Esophagus squamous epithelium (tissue), 4 donors: ENCODE results near the gene MYADM.

Source experiments
- CTCF ChIP-seq, 6 experiments: fragments of 450-650 bp in 4 of 6; fragments of 200-600 bp in 2 of 6; sonication (generic) in 2 of 6; IDR thresholded peaks; one replicate each; pipeline ENCODE4 v1.5.1; 2016 to 2019; ENCODE audit warnings: antibody characterized with exemption in 6 of 6, mild to moderate bottlenecking in 4 of 6, moderate library complexity in 4 of 6
- POLR2A ChIP-seq, 4 donors: fragments of 450-650 bp; IDR thresholded peaks; one replicate each; pipeline ENCODE4 v1.6.1; 2017; ENCODE audit warnings: antibody characterized with exemption in 4 of 4, mild to moderate bottlenecking in 4 of 4, moderate library complexity in 3 of 4

GRCh38 chr19:53894707-53895106 lies 27.0 kb downstream of the MYADM start:
- no peak for TF ChIP-seq POLR2A (IDR thresholded peaks at IDR 0.05)
- TF ChIP-seq CTCF (IDR thresholded peaks at IDR 0.05): no peak
